Body of pancreas (tissue), 4 donors: ENCODE measurements around the gene PXDC1. TPM values are rescaled to one million over a fixed set of nuclear protein-coding genes. Genes with fewer than 3 reads are reported as not detected.

Source experiments
- ATAC-seq: fragments of 150-250 bp; one replicate; pipeline ENCODE4 v1.9.1; 2016
- DNase-seq, 4 donors: peaks; one replicate each; pipeline ENCODE4 v3.0.0-alpha.2; 2019
- H3K27ac ChIP-seq, 4 donors: fragments of 200-600 bp; sonication (generic); 1 replicate in 3 of 4; 2 replicates in 1 of 4; pipeline versions ENCODE4 v1.5.1 to v1.6.1; 2016 to 2019; ENCODE audit warnings: mild to moderate bottlenecking in 1 of 4, mixed read lengths in 1 of 4, moderate library complexity in 1 of 4
- H3K27me3 ChIP-seq, 2 donors: fragments of 200-600 bp; sonication (generic); one replicate each; pipeline ENCODE4 v1.6.0; 2016; ENCODE audit warnings: mild to moderate bottlenecking in 1 of 2
- H3K36me3 ChIP-seq, 2 donors: fragments of 200-600 bp; sonication (generic); replicated peaks in 1 of 2; 2 replicates each; pipeline ENCODE4 v1.5.1; 2016; ENCODE audit warnings: low read depth in 2 of 2; ENCODE audit not compliant: insufficient read depth in 1 of 2
- H3K4me1 ChIP-seq: fragments of 200-600 bp; sonication (generic); one replicate; pipeline ENCODE4 v1.6.0; 2016
- H3K4me3 ChIP-seq, 2 donors: fragments of 200-600 bp; sonication (generic); 1 replicate in 1 of 2; 2 replicates in 1 of 2; pipeline ENCODE4 v1.5.1; 2016 to 2019
- H3K9me3 ChIP-seq, 3 donors: fragments of 200-600 bp; sonication (generic); 1 replicate in 2 of 3; 2 replicates in 1 of 3; pipeline ENCODE4 v1.5.1; 2016
- CTCF ChIP-seq, 7 experiments: fragments of 450-650 bp in 4 of 7; fragments of 200-600 bp in 3 of 7; sonication (generic) in 3 of 7; IDR thresholded peaks; one replicate each; pipeline ENCODE4 v1.5.1; 2016 to 2019; ENCODE audit warnings: antibody characterized with exemption in 7 of 7
- POLR2A ChIP-seq, 3 donors: fragments of 450-650 bp; IDR thresholded peaks; one replicate each; pipeline ENCODE4 v1.6.1; 2016; ENCODE audit warnings: antibody characterized with exemption in 3 of 3, mild to moderate bottlenecking in 2 of 3
- WGBS, 2 donors: methylation state at CpG; one replicate each; pipeline ENCODE4 v1.1.5; 2017; 5-methylcytosine and 5-hydroxymethylcytosine counted together
- intact Hi-C: fragments of 100-400 bp; cut with DNase I; formaldehyde crosslinking; loops from one replicate; pipeline ENCODE4 v1.15.1; 2023
- total RNA-seq, 2 donors: library from RNA; depleted of rRNA; stranded (reverse); fragments of >200 nt; gene quantifications; one replicate each; pipeline ENCODE4 v1.1.0, GENCODE V29; 2016

The PXDC1 gene
- total RNA-seq, 2 donors from 2014 or later: 30.9 to 35.6 TPM

DNA sequence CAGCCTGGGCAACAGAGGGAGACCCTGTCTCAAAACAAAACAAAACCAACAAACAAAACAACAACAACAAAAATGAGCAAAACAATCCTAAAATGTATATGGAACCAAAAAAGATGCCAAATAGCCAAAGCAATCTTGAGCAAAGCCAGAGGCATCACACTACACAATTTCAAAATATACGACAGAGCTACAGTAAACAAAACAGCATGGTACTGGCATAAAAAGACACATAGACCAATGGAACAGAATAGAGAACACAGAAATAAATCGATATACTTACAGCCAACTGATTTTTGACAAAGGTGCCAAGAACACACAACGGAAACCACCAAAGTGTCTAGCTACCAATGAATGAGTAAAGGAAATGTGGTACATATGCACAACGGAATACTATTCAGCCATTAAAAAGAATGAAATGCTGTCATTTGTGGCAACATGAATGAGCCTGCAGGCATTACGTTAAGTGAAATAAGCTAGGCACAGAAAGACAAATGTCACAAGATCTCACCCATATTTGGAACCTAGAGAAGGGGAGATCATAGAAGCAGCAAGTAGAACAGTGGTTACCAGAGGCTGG lies 16.4 kb downstream of the PXDC1 start:
- intact Hi-C loops: no loop called here
- TF ChIP-seq CTCF (IDR thresholded peaks at IDR 0.05) (no peak), POLR2A (IDR thresholded peaks at IDR 0.05) (no peak)
- DNase-seq (no peak), ATAC-seq (no peak)
- WGBS, 2 donors: 96 to 97% methylated on average over 5 of the region's 5 CpGs
- peaks cover 0 to 1% of the 10 kb centered on the region in 2 donors for H3K36me3 ChIP-seq
- H3K9me3 ChIP-seq: peaks cover 0 to 4% (median 0%) of the 10 kb centered on the region in 3 donors
- H3K27me3 ChIP-seq: no peaks in the 10 kb centered on the region
- peaks cover 6% of the 10 kb centered on the region for H3K4me1 ChIP-seq
- H3K27ac ChIP-seq: no peak overlapping the region
- H3K4me3 ChIP-seq: no peak overlapping the region

GRCh38 chr6:3734023-3734422 lies 17.5 kb downstream of the PXDC1 start:
- intact Hi-C loops: loop anchor here (5.0 kb wide), 1 partner anchor 452 kb away; no protein-coding TSS in a partner anchor
- H3K27ac ChIP-seq: no peak overlapping the region
- H3K4me1 ChIP-seq: peaks cover 6% of the 10 kb centered on the region
- no peaks in the 10 kb centered on the region for H3K27me3 ChIP-seq
- peaks cover 0 to 1% of the 10 kb centered on the region in 2 donors for H3K36me3 ChIP-seq
- H3K9me3 ChIP-seq: peaks cover 0 to 4% (median 0%) of the 10 kb centered on the region in 3 donors
- no peak overlapping the region for H3K4me3 ChIP-seq
- WGBS, 2 donors: 83 to 88% methylated on average over 10 of the region's 10 CpGs
- TF ChIP-seq CTCF (IDR thresholded peaks at IDR 0.05): no peak
- no peak for TF ChIP-seq POLR2A (IDR thresholded peaks at IDR 0.05)
- ATAC-seq: no peak
- DNase-seq: no peak

DNA sequence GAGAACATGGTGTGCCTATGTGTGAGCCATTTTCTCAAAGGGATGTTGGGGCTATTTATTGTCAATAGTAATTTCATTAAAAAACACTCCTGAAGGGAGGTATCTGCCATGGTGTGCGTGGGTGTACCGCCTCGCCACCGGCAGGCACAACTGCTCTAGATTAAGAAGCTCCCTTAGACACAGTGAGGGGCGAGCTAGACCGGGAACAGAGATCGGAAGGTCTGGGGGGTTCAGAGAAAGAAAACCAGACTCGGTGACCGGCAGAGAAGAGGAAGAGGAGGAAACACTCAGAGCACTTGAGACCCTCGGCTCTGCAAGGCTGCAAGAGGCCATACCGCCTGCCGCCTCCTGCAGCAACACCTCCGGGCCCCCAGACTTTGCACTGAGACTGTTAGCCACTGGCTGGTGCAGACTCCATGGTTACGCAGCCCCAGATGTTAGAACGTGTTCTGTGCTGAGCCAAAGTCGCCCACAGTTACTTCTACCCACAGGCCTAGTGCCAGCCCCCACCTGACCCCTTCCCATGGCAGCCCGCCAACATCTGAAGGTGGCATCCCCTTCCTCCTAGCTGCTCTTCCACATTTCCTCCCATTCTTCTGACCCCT lies 18.1 kb downstream of the PXDC1 start:
- peaks cover 0 to 1% of the 10 kb centered on the region in 2 donors for H3K36me3 ChIP-seq
- DNase-seq: no peak
- ATAC-seq: no peak
- peaks cover 6% of the 10 kb centered on the region for H3K4me1 ChIP-seq
- WGBS, 2 donors: 85 to 86% methylated on average over 17 of the region's 17 CpGs
- H3K27ac ChIP-seq: no peak overlapping the region
- intact Hi-C loops: loop anchor here (5.0 kb wide), 1 partner anchor 451 kb away; no protein-coding TSS in a partner anchor
- H3K27me3 ChIP-seq: no peaks in the 10 kb centered on the region
- peaks cover 0 to 4% (median 0%) of the 10 kb centered on the region in 3 donors for H3K9me3 ChIP-seq
- TF ChIP-seq CTCF (IDR thresholded peaks at IDR 0.05) (no peak), POLR2A (IDR thresholded peaks at IDR 0.05) (no peak)
- H3K4me3 ChIP-seq: no peak overlapping the region

- H3K36me3 ChIP-seq: peaks cover 0 to 1% of the 10 kb centered on the region in 2 donors
- DNase-seq (peak; percentile 78 to 82 (median 80)), ATAC-seq (peak; percentile 81)
- H3K27me3 ChIP-seq: no peaks in the 10 kb centered on the region
- peak overlapping the region in 2 of 4 donors; percentile 31 to 45 for H3K27ac ChIP-seq
- H3K9me3 ChIP-seq: peaks cover 0 to 4% (median 0%) of the 10 kb centered on the region in 3 donors
- intact Hi-C loops: loop anchor here (5.0 kb wide), 1 partner anchor 450 kb away; no protein-coding TSS in a partner anchor
- 13 to 17% methylated on average over 10 to 16 of the region's 16 CpGs for WGBS, 2 donors
- TF ChIP-seq CTCF (IDR thresholded peaks at IDR 0.05) (peak; percentile 75 to 92 (median 83)), POLR2A (IDR thresholded peaks at IDR 0.05) (no peak)
- H3K4me3 ChIP-seq: no peak overlapping the region
- peaks cover 6% of the 10 kb centered on the region for H3K4me1 ChIP-seq
Observed at GRCh38 chr6:3732345-3733141, 19.0 kb downstream of the PXDC1 start.
